HG03064 (cell line): ENCODE results near the gene RASA3.
A peak's percentile ranks its signal among the peaks of the same experiment; 100 is the strongest.
"Not testable (repeated sequence)": the region's sequence is repeated elsewhere in the genome, so short reads cannot be mapped to it uniquely, and the experiment has no call there.

ENCODE experiments used
- ATAC-seq: cut with Tn5 transposase; IDR thresholded peaks from one replicate; pipeline ENCODE4 v1.9.1; 2021; ENCODE audit warnings: low read depth; ENCODE audit not compliant: unreplicated experiment

The RASA3 gene

GRCh38 chr13:114128624-114129522, 3.5 kb downstream of the RASA3 start:
- ATAC-seq: peak; percentile 53

- no peak for ATAC-seq
These were observed 4.1 kb downstream of the RASA3 start for GRCh38 chr13:114128348-114128623.

DNA sequence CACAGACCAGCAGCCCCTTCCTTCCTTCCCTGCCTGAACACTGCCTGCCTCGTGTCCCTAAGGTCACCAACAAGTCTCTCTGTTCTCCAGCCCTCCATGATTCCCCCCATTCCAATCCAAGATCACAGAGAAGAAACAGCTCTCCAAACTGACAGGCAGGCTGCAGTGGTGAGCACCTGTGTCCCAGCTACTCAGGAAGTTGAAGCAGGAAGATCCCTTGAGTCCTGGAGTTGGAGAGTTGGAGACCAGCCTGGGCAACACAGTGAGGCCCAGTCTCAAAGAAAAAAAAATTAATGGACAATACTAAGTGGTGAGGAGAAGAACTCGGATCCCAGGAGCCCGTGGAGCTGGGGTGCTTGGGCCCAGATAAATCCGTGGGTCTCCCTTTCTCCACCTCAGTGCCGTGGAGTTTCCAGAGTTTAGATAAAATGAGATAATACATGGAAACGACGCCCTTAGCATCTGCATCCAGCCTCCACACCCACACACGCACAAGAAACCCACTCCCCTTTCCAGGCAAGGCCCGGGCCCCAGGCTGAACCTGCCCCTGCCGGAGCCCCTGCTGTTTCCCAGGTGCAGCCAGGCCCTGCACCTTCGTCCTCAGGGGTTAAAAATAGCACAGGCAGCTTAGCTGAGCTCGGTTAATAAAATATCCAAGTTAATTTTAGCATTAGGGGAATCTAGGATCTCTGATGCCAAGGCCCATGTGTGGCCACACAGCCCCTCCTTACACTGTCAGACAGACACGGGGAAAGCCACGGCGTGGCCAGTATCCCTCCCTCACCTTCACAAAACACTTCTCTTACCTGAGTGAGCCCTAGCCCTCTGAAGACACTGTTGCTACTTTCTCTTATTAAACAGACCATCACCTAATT, 4.7 kb downstream of the RASA3 start:
- no peak for ATAC-seq

DNA sequence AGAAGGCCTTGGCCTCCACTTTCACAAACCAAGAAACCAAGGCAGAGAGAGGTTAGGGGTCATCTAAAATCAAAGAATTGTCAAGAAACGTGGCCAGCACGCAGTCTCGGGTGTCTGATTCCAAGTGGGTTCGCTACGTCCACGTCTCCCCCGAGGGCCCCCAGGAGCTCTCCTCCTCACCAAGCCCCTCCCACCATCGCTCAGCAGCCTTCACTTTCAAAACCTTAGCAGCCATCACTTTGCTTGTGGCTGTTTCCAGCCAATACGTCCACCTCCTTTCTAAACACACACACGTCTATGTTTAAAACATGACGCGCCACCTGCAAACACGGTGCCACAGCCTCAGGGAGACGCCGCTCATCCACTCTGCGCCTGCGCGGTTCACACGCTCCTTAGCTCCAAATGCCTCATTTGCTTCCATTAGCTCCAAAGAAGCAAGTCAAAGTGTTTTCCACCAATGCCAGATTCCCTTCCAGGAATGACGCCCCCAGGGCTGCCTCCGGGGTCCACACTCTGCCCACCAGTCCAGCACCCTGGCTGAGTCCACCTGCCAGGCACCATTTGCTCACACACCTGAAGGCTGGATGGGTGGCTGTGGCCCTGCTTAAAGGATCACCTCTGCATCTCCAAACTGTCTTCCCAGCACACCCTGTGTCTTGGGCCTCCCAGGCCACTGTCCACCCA, 5.5 kb downstream of the RASA3 start:
- no peak for ATAC-seq

DNA sequence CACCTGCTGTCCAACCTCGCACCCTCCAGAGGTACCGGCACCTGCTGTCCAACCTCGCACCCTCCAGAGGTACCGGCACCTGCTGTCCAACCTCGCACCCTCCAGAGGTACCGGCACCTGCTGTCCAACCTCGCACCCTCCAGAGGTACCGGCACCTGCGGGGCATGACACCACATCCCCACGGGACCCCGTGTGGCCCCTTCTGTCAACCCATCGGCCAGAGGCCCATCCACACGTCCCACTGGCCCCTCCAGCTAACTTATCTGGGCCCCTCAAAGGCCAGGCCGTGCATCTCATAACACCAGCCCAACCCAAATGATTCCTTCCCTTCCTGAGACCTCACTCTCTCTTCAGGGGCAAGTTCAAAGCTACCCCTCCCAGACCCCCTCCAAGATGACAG, 6.3 kb downstream of the RASA3 start:
- ATAC-seq: not testable (repeated sequence)

- ATAC-seq: no peak
These were observed 6.8 kb downstream of the RASA3 start for GRCh38 chr13:114125589-114125988.

DNA sequence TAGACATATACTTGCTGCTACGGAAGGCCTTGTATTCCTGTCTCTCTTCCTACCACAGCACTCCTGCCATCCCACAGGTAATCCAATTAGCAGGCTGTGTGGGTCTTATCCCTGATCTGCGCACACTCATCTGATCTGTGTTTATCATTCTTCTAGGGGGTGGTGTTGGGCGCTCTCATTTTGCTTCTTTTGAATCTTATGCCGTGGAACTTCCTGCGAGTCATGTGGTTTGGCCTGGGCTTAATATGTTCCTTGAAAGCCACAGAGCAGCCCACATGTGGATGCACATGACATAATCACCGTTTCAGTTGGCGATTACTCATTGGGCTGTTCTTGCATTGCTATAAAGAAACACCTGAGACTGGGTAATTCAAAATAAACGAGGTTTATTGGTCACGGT, 7.5 kb downstream of the RASA3 start:
- ATAC-seq: no peak

GRCh38 chr13:114124431-114124830, 8.0 kb downstream of the RASA3 start:
- ATAC-seq: no peak

GRCh38 chr13:114123876-114124275, 8.5 kb downstream of the RASA3 start:
- ATAC-seq: no peak

GRCh38 chr13:114123448-114123847, 9.0 kb downstream of the RASA3 start:
- ATAC-seq: no peak

DNA sequence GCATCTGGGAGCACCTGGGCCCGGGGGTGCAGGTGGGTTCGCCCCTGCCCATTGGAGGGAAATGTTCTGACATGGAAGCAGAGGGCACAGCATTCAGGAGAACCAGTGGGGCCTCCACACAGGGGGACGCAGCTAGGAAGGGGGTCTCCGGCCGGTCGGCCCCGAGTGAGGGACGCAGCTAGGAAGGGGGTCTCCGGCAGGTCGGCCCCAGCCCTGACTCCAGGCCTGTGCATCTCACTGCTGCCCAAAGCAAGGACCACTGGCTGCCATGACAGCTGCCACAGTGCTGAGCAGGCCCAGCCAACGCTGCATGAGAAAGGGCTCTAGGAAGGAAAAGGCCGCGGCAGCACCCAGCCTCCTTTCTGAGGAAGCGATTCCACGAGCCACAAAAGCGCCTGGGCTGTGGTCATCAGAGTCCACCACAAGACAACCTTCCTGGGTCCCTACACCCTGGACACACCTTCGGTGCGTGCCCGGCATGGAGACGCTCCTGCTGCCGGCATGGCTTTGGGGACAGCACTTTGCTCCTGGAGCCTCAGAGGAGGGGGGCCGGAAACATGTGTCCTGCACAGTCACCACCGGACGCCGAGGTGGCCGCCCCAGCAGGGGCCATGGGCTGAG, 9.7 kb downstream of the RASA3 start:
- no peak for ATAC-seq

- no peak for ATAC-seq
These were observed 10.3 kb downstream of the RASA3 start for GRCh38 chr13:114122127-114122511.

GRCh38 chr13:114121496-114122126, 10.8 kb downstream of the RASA3 start:
- ATAC-seq: no peak

- no peak for ATAC-seq
These were observed 11.4 kb downstream of the RASA3 start for GRCh38 chr13:114121031-114121430.

GRCh38 chr13:114120591-114121011, 11.8 kb downstream of the RASA3 start:
- no peak for ATAC-seq

- no peak for ATAC-seq
These were observed 13.2 kb downstream of the RASA3 start for GRCh38 chr13:114119196-114119595.

GRCh38 chr13:114118511-114119123, 13.8 kb downstream of the RASA3 start:
- no peak for ATAC-seq

DNA sequence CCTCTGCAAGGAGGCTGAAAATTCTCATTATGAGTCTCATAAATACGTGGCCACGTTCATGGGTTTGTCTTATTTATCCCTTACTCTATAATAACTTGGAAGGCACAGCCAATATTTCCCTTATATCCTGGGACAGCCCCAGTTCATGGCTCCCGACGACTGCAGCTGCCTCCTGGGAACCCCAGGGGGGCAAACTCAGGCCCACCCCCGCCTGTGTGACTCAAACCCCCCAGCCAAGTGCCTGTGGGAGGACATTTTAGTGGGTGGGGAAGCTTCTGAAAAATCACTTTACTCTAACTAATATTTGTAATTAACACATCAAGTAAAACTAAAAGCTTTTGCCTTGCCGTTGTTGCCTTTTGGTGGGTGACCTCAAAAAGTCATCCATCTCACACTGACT, 14.3 kb downstream of the RASA3 start:
- no peak for ATAC-seq

DNA sequence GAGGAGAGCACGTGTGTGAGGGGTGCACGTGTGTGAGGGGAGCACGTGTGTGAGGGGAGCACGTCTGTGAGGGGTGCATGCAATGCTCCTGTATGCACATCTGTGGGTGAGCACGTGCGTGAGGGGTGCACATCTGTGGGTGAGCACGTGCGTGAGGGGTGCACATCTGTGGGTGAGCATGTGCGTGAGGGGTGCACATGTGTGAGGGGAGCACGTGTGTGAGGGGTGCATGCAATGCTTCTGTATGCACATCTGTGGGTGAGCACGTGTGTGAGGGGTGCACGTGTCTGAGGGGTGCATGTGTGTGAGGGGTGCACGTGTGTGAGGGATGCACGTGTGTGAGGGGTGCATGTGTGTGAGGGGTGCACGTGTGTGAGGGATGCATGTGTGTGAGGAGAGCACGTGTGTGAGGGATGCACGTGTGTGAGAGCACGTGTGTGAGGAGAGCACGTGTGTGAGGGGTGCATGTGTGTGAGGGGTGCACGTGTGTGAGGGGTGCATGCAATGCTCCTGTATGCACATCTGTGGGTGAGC, 15.0 kb downstream of the RASA3 start:
- ATAC-seq: not testable (repeated sequence)

- ATAC-seq: no peak
These were observed 15.7 kb downstream of the RASA3 start for GRCh38 chr13:114116734-114117133.
